Skin epidermis (tissue), 12 donors: ENCODE results near the gene UBQLNL.

Experiments used
- H3K27ac ChIP-seq, 21 experiments: fragments of 200-600 bp; sonication (generic) in 11 of 21; one replicate each; pipeline ENCODE4 v1.5.0; 2020; ENCODE audit warnings: mild to moderate bottlenecking in 3 of 21, inconsistent platforms in 2 of 21, moderate library complexity in 2 of 21
- H3K4me3 ChIP-seq, 7 experiments: fragments of 200-600 bp; sonication (generic) in 2 of 7; one replicate each; pipeline ENCODE4 v1.5.0; 2020; ENCODE audit warnings: inconsistent platforms in 2 of 7, mild to moderate bottlenecking in 2 of 7, moderate library complexity in 1 of 7

The UBQLNL gene

DNA sequence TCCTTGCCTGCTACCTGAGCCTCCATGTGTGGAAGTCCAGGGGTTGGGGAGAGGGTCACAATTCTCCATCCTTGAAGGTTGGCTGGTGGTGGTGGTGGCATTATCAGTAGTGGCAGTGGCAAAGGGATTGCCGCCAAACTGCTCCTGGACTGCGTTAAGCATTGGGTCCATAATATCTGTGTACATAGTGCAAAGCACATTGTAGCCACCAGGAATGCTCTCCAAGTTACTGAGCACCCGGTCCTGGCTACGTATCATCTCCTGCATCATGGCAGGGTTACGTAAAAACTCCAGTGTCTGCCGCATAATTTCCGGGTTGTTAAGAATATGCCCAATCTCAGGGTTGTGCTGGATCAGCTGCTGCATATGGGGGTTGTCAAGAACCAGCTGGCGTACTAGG, 7.9 kb downstream of the UBQLNL start:
- Histone ChIP-seq H3K4me3 (no peak overlapping the region), H3K27ac (no peak overlapping the region)

DNA sequence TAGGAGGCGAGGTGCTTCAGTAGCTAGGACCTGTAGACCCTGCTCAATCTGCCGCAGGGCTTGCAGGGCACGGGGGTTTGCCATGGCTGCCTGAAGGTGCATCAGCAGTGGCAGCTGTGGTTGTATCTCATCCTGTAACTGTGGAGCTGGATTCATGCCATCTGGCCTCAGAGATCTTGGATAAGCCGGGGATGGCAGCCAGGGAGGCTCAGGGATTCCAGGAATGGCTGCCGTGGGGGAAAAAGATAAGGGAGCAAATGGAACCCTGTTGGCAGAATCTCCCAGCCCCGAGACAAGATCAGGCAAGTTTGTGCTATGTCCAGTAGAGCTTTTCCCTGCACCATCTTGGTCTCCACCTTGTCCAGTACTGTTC, 8.6 kb downstream of the UBQLNL start:
- no peak overlapping the region for H3K4me3 ChIP-seq
- no peak overlapping the region for H3K27ac ChIP-seq

- Histone ChIP-seq H3K27ac (no peak overlapping the region), H3K4me3 (no peak overlapping the region)
These were observed 9.1 kb downstream of the UBQLNL start for GRCh38 chr11:5507177-5507932.

GRCh38 chr11:5505363-5506048, 11.0 kb downstream of the UBQLNL start:
- Histone ChIP-seq H3K27ac (no peak overlapping the region), H3K4me3 (no peak overlapping the region)

- no peak overlapping the region for H3K4me3 ChIP-seq
- H3K27ac ChIP-seq = no peak overlapping the region
These were observed 12.0 kb downstream of the UBQLNL start for GRCh38 chr11:5504403-5504921.

DNA sequence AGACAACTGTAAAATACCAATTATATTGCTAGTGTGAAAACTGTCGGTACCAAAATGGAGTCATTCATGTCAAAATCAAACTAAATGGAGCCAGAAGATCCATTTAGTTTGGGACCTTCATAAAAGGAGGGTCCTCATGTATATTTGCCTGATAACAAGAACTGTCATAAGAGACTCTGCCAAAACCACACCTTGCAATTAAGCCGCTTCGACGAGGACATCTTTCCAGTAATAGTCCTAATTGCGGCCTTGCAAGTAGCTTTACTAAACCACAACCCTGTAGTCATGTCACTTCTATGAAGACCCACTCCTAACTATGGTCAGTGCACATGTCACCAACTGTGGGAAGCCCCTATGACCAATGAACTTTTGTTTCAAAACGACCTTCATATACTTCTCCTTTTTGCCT, 16.1 kb downstream of the UBQLNL start:
- Histone ChIP-seq H3K27ac (no peak overlapping the region), H3K4me3 (no peak overlapping the region)

GRCh38 chr11:5499671-5500070, 16.8 kb downstream of the UBQLNL start:
- no peak overlapping the region for H3K27ac ChIP-seq

GRCh38 chr11:5489576-5490357, 26.7 kb downstream of the UBQLNL start:
- H3K27ac ChIP-seq = no peak overlapping the region
- H3K4me3 ChIP-seq = no peak overlapping the region

More at GRCh38 chr11:5499671-5500070, 16.8 kb downstream of the UBQLNL start:
- H3K4me3 ChIP-seq = no peak overlapping the region

DNA sequence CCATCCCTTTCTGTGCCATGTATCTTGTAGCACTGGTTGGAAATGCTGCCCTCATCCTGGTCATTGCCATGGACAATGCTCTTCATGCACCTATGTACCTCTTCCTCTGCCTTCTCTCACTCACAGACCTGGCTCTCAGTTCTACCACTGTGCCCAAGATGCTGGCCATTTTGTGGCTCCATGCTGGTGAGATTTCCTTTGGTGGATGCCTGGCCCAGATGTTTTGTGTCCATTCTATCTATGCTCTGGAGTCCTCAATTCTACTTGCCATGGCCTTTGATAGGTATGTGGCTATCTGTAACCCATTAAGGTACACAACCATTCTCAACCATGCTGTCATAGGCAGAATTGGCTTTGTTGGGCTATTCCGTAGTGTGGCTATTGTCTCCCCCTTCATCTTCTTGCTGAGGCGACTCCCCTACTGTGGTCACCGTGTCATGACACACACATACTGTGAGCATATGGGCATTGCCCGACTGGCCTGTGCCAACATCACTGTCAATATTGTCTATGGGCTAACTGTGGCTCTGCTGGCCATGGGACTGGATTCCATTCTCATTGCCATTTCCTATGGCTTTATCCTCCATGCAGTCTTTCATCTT, 27.6 kb downstream of the UBQLNL start:
- H3K27ac ChIP-seq = no peak overlapping the region
- H3K4me3 ChIP-seq = no peak overlapping the region

DNA sequence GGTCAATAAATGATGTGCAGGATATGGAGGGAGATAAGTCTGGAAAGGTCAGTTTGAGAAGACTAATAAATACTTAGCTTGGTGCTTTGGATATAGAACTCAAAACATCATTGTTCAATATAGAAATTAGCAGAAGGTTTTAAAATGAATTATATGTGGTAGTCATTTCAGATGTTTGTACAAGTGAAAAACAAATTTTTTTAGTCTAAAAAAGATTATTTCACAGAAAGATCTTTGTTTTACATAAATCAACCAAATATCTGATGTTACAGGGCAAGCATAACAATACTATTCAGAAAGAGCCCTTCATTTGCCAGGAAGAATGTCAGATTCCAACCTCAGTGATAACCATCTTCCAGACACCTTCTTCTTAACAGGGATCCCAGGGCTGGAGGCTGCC, 28.1 kb downstream of the UBQLNL start, which contains the start of gene OR52D1:
Gene OR52D1 (plus strand): TSS at position 301 of the 400 bp plus-strand sequence. CDS start 22 bp downstream, at position 323.
- no peak within 1 kb of the TSS for H3K4me3 ChIP-seq

GRCh38 chr11:5486421-5486820, 30.1 kb downstream of the UBQLNL start:
- no peak overlapping the region for H3K4me3 ChIP-seq
- no peak overlapping the region for H3K27ac ChIP-seq

More for the DNA sequence above, 28.1 kb downstream of the UBQLNL start, which contains the start of gene OR52D1:
- no peak within 1 kb of the TSS for H3K27ac ChIP-seq

GRCh38 chr11:5486003-5486402, 30.5 kb downstream of the UBQLNL start:
- no peak overlapping the region for H3K27ac ChIP-seq
- H3K4me3 ChIP-seq = no peak overlapping the region

DNA sequence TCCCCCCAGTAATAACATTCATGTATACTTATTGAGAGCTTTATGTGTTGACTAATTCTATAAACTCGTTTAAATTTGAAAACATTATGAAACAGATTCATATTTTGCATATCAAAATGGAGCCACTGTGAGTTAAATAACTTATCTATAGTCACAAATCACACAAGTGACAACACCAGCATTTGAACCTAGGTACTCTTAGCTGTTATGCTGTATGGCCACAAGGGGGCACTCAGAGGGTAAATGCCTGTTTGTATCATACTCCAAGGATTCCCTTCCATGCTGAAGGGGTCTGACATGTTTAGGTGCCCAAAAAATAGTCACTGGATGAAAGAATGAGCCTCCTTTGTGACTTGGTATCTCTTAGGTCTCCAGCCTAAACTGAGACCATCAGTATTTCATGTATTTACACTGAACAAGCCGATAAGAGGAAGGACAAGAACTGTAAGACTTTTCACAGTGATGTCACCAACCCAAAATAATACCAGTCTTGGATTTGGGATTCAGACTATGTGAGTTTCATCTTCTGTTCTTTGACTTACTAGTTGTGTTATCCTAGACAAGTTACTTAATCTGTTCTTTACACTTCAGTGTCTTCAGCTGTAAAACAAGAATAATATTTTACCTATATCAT, 40.2 kb downstream of the UBQLNL start:
- H3K4me3 ChIP-seq = no peak overlapping the region

GRCh38 chr11:5473921-5474320, 42.6 kb downstream of the UBQLNL start:
- no peak overlapping the region for H3K4me3 ChIP-seq

More for the DNA sequence above, 40.2 kb downstream of the UBQLNL start:
- no peak overlapping the region for H3K27ac ChIP-seq

DNA sequence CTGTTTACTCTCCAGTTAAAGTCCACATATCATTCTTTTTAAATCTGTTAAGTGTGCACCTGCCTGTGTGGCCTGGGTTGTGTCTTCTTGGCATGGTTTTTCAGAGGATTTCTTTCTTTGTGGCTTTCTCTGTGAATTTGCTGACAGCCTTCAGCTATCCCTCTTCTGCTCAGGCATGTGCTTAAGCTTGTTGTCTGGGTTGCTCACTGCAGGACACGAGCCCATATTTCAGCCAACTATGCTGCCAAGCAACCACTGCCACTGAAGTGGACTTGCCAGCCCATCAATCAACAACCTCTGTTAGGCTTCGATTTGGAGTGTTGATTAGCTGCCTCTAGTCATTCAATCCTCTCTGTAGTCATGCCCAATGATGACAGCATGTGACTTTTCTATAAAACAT, 49.0 kb downstream of the UBQLNL start:
- Histone ChIP-seq H3K4me3 (no peak overlapping the region), H3K27ac (no peak overlapping the region)

More at GRCh38 chr11:5473921-5474320, 42.6 kb downstream of the UBQLNL start:
- no peak overlapping the region for H3K27ac ChIP-seq
